ENCODE data around the gene REL. TPM values are rescaled to one million over a fixed set of nuclear protein-coding genes. Genes with fewer than 3 reads are reported as not detected.

The REL gene
- total RNA-seq, 4 donors from 2014 or later: 10.5 to 17.3 (median 12.7) TPM

DNA sequence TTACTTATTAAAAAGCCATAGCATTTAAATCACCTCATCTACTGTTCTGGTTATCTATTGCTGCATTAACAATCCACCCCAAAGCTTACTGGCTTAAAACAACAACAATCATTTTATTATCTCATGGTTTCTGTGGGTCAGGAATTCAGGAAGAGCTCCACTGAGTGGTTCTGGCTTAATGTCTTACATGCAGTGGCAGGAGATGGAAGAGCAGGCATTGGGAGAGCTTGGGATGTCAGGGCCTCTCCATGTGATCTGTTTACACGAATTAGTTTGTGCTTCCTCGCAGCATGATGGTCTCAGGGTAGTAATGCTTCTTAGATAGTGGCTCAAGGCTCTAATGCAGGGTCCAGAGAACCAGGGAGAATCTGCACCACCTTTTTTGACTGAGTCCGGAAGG is 14.4 kb upstream of the REL start:
- 84 to 85% methylated on average over 3 of the region's 3 CpGs for WGBS, 2 donors
- Histone ChIP-seq H3K27me3 (no peaks in the 10 kb centered on the region), H3K9me3 (peaks cover 0 to 4% (median 0%) of the 10 kb centered on the region in 4 donors), H3K27ac (no peak overlapping the region), H3K4me3 (no peak overlapping the region), H3K4me1 (no peaks in the 10 kb centered on the region), H3K36me3 (no peaks in the 10 kb centered on the region)
- no peak for DNase-seq (ENCODE audit: low spot score in 2 of 2)
- TF ChIP-seq POLR2A (IDR thresholded peaks at IDR 0.05) (no peak), EP300 (IDR thresholded peaks at IDR 0.05) (no peak)
- TF ChIP-seq, protein P1, sequence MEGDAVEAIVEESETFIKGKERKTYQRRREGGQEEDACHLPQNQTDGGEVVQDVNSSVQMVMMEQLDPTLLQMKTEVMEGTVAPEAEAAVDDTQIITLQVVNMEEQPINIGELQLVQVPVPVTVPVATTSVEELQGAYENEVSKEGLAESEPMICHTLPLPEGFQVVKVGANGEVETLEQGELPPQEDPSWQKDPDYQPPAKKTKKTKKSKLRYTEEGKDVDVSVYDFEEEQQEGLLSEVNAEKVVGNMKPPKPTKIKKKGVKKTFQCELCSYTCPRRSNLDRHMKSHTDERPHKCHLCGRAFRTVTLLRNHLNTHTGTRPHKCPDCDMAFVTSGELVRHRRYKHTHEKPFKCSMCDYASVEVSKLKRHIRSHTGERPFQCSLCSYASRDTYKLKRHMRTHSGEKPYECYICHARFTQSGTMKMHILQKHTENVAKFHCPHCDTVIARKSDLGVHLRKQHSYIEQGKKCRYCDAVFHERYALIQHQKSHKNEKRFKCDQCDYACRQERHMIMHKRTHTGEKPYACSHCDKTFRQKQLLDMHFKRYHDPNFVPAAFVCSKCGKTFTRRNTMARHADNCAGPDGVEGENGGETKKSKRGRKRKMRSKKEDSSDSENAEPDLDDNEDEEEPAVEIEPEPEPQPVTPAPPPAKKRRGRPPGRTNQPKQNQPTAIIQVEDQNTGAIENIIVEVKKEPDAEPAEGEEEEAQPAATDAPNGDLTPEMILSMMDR (IDR thresholded peaks at IDR 0.05): no peak

DNA sequence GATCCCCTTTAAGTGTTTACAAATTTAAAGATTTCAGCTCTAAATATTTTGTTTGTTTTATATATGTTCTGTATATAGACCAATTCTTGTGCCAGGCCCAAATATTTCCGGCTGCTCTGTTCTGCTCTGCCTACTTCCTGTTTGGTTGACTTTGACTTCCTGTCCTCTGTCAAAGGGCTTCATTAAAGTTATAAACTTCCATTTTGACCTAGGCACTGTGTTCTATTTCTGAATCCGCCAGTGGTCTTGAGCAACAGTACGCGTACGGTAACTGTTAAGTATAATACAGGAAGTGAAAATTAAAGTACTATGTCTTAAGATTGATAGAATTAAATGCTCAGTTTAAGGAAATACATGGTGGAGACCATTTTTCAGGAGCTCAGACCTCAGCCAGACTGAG is 13.5 kb upstream of the REL start:
- TF ChIP-seq POLR2A (IDR thresholded peaks at IDR 0.05) (no peak), EP300 (IDR thresholded peaks at IDR 0.05) (peak; percentile 31 to 64)
- TF ChIP-seq, protein P1 (IDR thresholded peaks at IDR 0.05): no peak
- Histone ChIP-seq H3K4me1 (no peaks in the 10 kb centered on the region), H3K36me3 (no peaks in the 10 kb centered on the region), H3K9me3 (peaks cover 0 to 4% (median 0%) of the 10 kb centered on the region in 4 donors), H3K4me3 (no peak overlapping the region), H3K27ac (peak overlapping the region in 2 of 4 donors; percentile 43 to 62), H3K27me3 (no peaks in the 10 kb centered on the region)
- WGBS, 2 donors: 64 to 72% methylated on average over 5 of the region's 5 CpGs
- peak in 1 of 2 donors; percentile 47 for DNase-seq (ENCODE audit: low spot score in 2 of 2)

DNA sequence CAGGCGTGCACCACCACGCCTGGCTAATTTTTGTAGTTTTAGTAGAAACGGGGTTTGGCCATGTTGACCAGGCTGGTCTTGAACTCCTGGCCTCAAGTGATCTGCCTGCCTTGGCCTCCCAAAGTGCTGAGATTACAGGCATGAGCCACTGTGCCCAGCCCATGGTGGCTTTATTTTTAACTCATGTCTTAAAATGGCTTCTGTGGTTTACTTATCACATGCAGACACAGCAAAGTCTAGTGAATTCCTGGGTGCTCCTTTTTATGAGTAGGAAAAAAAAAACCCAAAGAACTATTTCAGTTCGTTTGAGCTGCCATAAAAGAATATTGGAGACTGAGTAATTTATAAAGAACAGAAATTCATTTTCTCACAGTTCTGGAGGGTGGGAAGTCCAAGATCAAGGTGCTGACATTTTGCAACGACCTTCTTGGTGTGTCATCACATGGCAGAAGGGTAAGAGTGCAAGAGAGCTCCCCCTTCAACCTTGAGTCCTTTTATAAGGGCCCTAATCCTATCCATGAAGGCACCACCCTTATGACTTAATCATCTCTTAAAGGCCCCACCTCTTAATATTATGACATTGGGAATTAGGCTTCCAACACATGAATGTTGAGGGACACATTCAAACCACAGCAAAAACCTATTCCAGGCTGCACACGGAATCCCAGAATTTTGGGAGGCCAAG is 12.6 kb upstream of the REL start:
- TF ChIP-seq EP300 (IDR thresholded peaks at IDR 0.05) (no peak), POLR2A (IDR thresholded peaks at IDR 0.05) (no peak)
- TF ChIP-seq, protein P1 (IDR thresholded peaks at IDR 0.05): no peak
- Histone ChIP-seq H3K4me1 (no peaks in the 10 kb centered on the region), H3K36me3 (no peaks in the 10 kb centered on the region), H3K4me3 (no peak overlapping the region), H3K27ac (peak overlapping the region in 1 of 4 donors; percentile 62), H3K27me3 (no peaks in the 10 kb centered on the region), H3K9me3 (peaks cover 0 to 4% (median 0%) of the 10 kb centered on the region in 4 donors)
- DNase-seq (ENCODE audit: low spot score in 2 of 2): no peak
- WGBS, 2 donors: 82 to 86% methylated on average over 6 of the region's 6 CpGs

DNA sequence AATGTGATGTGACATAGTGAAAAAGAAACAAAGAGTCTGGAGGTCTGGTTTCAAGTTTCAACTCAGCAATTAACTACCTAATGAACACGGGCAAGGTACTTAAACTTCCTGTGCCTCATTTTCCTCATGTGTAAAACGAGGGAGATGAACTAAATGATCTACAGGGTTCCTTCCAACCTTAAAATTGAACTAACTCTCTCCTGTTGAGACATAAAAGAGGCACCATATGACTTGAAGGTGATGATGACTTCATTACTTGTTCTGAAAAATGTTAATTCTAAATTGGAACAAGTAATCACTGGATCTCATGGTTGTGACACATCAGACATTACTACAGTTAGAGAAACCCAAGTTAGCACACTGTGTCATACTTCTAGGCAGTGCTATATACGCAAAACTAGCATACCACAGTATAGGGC is 8.9 kb upstream of the REL start:
- H3K4me1 ChIP-seq: no peaks in the 10 kb centered on the region
- H3K4me3 ChIP-seq: no peak overlapping the region
- H3K27me3 ChIP-seq: no peaks in the 10 kb centered on the region
- H3K36me3 ChIP-seq: no peaks in the 10 kb centered on the region
- no peak overlapping the region for H3K27ac ChIP-seq
- H3K9me3 ChIP-seq: peaks cover 0 to 4% (median 0%) of the 10 kb centered on the region in 4 donors
- 55 to 60% methylated on average over 3 of the region's 3 CpGs for WGBS, 2 donors
- no peak for DNase-seq (ENCODE audit: low spot score in 2 of 2)
- TF ChIP-seq EP300 (IDR thresholded peaks at IDR 0.05) (no peak), POLR2A (IDR thresholded peaks at IDR 0.05) (no peak)
- TF ChIP-seq, protein P1 (IDR thresholded peaks at IDR 0.05): no peak

DNA sequence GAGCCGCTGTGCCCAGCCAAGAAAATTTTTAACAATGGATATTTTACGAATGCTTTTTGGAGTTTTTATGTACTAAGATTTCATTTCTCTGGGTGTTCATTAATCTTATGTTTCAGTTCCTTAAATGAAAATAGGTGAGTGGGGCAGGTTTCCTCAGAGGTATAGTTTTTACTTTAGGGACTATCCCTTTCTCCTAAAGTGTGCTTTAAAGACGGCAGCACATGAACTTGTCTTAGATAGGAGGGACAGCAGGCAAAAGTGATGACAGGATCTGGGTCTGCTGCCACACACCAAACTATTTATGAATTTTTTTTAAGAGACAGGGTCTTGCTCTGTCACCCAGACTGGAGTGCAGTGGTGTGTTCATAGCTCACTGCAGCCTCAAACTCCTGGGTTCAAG is 8.0 kb upstream of the REL start:
- 85 to 91% methylated on average over 3 of the region's 3 CpGs for WGBS, 2 donors
- TF ChIP-seq, protein P1 (IDR thresholded peaks at IDR 0.05): no peak
- no peak for TF ChIP-seq POLR2A (IDR thresholded peaks at IDR 0.05)
- no peak for TF ChIP-seq EP300 (IDR thresholded peaks at IDR 0.05)
- Histone ChIP-seq H3K27ac (no peak overlapping the region), H3K4me1 (no peaks in the 10 kb centered on the region), H3K36me3 (no peaks in the 10 kb centered on the region), H3K4me3 (no peak overlapping the region), H3K27me3 (no peaks in the 10 kb centered on the region), H3K9me3 (peaks cover 0 to 4% (median 0%) of the 10 kb centered on the region in 4 donors)
- no peak for DNase-seq (ENCODE audit: low spot score in 2 of 2)

Data from tibial nerve (tissue), 4 donors.